NCI-H1694 (cell line): ENCODE measurements around the gene MAPK12.
"Not testable (repeated sequence)": the region's sequence is repeated elsewhere in the genome, so short reads cannot be mapped to it uniquely, and the experiment has no call there.

Source experiments
- DNase-seq: peaks from one replicate; lab custom pipeline; 2025; lab: John Stamatoyannopoulos, UW

The MAPK12 gene

DNA sequence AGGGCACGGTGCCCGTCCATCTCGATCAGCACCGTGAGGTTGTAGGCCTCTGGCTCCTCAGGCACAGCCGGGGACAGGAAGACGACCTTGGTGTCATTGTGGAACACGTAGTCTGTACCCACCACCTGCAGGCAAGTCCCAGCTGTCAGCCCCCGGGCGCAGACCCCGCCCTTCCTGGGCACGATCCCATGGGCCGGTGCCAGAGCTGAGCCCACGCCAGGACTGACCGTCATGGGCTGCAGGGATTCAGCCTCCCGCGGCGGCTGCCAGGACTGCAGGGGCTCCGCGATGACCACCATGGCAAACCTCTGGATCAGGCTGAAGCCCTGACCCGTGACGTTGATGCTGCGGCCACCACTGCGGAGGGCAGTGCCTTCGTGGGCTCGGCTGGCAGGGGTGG lies 20.5 kb upstream of the MAPK12 start:
- no peak for DNase-seq

- DNase-seq = no peak
Measured at GRCh38 chr22:50281384-50281760, 19.9 kb upstream of the MAPK12 start.

DNA sequence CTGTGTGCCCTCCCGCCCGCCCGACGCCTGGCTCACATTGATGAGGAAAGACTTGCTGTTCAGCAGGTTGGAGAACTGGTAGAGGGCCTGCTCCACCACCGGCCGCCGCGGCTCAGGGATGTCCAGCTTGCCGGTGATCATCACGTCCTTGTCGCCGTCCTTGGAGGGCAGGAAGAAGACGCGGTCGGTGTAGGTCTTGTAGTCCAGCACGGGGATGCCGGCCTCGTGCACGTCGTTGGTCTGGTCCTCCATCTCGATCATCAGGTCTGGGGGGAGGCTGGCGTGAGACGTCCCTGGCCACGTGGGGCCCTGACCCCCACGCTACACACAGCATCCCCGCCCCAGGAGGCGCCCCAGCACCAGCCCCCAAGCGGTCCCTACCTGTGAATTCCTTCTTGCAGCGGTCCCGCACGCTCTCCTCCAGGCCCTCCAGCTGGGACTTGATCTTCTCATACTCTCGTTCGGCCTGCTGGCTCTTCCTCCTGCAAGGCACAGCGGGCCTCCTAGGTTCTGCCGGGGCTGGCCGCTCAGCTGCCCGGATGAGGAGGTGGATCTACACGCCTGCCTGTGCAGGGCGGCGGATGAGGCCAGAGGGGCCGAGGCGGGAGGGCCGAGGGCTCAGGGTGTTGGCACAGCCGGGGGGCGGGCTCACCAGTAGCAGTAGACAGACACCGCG lies 19.4 kb upstream of the MAPK12 start:
- DNase-seq = no peak

DNA sequence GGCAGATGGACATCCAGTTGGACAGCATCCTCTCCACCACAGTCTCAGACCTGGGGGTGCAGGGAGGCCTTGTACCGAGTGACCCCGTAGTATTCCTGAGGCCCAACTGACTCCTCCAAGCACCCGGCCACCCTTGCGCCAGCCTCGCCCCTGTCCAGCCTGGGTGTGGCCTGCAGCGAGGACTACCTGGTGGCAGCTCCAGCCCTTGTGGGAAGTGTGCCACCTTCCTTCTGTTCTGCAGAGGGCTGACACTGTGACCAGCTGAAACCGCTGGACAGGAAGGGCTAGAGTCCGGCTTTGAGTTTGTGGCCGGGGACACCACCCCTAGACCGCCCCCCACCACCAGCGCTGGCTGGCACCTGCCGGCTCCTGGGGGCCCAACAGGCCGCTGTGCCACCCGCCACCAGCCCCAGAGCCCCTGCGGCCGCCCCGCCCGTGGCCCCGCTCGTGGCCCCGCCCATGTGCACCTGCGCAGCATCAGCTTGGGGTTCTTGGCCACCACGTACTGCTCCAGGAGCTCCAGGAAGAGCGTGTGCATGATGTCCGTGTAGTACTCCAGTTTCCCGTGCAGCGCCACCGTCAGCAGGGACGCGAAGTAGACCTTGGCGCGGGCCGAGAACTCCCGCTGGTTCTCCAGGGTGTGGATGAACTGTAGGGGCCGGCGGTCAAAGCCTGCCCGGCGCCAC lies 18.7 kb upstream of the MAPK12 start:
- DNase-seq = no peak

DNA sequence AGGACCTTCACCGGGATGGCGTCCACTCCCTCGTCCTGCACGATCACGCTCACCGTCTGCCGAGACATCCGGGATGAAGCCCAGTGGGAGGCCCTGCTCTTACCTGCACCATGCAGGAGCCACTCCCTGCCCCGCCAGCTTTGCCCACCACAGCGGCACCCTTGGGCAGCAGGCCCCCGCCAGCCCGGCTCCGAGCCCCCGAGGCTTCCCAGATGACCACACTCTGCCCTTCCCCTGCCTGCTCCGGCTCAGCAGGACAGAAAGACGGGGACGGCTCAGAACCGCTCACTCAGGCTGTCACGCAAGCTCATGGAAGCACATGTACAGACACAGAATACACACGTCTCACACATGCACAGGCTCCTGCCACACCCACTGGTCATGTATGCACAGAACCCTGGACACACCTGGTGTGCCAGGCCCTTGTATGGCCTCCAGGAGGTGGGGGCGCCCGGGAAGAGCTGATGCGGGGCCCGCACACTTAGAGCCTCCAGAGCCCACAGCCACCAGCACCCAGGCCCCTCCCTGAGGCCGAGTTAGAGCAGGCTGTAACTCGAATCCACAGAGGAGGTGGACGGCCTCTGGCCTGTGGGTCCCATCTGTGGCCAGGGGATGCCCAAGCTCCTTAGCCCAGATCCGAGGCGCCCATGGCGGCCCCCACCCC lies 17.6 kb upstream of the MAPK12 start:
- no peak for DNase-seq

DNA sequence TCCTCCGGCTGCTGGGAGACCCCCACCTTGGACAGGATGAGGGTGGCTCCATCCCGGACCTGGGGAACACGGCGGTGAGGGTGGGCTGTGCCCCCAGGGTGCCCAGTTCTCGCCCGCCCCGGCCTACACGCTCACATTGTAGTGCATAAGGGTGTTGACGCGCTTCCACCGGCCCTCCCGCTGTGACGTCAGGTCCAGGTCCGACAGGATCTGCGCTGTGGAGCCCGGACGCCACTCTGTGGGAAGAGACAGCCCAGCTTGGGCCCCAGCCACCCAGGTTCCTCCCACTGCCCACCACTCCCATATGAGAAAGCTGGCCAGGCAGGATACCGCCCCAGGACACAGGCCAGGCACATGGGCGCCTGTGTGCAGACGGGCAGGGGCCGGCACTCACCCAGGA lies 17.0 kb upstream of the MAPK12 start:
- no peak for DNase-seq

- DNase-seq = no peak
Measured at GRCh38 chr22:50277761-50278160, 16.3 kb upstream of the MAPK12 start.

DNA sequence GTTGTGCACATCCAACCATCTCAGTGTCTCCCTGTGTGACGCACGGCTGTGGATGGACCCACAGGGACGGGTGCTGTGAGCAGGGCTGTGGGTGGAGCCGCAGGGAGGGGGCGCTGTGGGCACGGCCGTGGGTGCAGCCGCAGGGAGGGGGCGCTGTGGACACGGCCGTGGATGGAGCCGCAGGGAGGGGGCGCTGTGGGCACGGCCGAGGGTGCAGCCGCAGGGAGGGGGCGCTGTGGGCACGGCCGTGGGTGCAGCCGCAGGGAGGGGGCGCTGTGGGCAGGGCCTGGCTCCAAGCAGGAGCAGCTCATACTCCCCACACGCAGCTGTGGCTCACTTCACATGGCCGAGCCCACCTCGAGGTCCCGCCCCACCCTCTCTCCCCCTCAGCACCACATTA lies 14.7 kb upstream of the MAPK12 start:
- peak; percentile 19 for DNase-seq

- no peak for DNase-seq
Measured at GRCh38 chr22:50275181-50276055, 13.9 kb upstream of the MAPK12 start.

- no peak for DNase-seq
Measured at GRCh38 chr22:50274771-50275170, 13.3 kb upstream of the MAPK12 start.

- DNase-seq = peak; percentile 72
Measured at GRCh38 chr22:50274311-50274710, 12.8 kb upstream of the MAPK12 start.

DNA sequence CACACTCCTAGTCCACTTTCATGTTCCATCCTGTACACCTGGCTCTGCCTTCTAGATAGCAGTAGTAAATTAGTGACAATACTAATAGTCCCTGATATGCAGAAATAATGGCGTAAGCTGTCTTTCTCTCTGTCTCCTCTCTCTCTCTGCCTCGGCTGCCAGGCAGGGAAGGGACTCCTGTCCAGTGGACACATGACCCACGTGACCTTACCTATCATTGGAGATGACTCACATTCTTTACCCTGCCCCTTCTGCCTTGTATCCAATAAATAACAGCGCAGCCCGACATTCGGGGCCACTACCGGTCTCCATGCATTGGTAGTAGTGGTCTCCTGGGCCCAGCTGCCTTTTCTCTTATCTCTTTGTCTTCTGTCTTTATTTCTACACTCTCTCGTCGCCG lies 12.3 kb upstream of the MAPK12 start:
- DNase-seq = not testable (repeated sequence)

GRCh38 chr22:50273352-50273751 lies 11.9 kb upstream of the MAPK12 start:
- DNase-seq = not testable (repeated sequence)

GRCh38 chr22:50272044-50272802 lies 10.7 kb upstream of the MAPK12 start:
- no peak for DNase-seq

- DNase-seq = peak; percentile 65
Measured at GRCh38 chr22:50271519-50271970, 10.1 kb upstream of the MAPK12 start.

- DNase-seq = no peak
Measured at GRCh38 chr22:50270666-50271394, 9.3 kb upstream of the MAPK12 start.

DNA sequence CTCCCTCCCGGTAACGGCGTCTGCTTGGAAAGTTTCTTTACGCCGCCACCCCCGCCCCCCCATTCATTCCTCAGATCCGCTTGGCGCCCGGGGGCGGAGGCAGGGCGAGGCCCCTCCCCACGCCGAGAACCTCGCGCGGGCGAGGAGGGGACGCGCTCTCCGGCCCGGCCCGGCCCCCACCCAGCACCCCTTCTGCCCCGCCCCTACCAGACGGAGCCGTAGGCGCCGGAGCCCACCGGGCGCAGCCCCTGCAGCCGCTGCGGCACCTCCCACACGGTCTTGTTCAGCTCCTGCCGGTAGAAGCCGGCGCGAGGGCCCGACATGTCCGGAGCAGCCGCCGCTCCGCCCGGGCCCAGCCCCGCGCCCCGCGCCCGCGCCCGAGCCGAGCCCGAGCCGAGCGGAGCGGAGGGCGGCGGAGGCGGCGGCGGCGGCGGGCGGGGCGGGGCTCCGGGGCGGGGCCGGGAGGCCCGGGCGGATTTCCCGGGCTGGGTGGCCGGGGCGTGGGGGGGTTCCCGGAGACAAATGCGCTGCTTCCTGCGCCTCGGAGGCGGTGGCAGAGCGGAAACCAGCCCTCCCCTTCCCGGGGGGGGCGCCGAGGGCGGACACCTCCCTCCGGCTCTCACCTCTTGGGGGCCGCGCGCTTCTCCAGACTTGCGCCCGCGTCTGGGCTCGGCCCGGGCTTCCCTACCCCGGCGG lies 8.6 kb upstream of the MAPK12 start, which contains the start of gene MAPK11:
TSS of gene MAPK11 (minus strand) at position 411 of the 696 bp plus-strand sequence. CDS start at position 323, 88 bp downstream.
- DNase-seq = peak; percentile 32

DNA sequence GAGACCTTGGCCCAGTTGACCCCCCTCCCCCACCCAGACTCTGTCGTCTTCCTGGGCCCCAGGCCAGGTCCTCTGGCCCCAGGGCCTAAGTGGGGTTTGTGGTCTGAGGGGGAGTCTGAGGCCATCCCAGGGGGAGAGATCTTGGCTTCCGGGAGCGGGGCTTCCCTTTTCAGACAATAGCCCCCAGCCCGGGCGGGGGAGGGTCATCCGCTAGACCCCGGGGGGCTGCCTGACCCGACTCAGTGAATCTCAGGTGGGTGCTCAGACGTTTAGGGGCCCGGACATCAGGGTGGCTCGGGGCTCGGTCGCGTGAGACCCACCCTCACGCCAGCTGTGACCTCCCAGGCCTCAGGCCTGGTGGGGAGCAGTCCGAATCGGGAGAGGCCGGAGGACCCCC lies 8.1 kb upstream of the MAPK12 start:
- no peak for DNase-seq

- DNase-seq = no peak
Measured at GRCh38 chr22:50268655-50269113, 7.2 kb upstream of the MAPK12 start.
